Measurements from ENCODE around the gene SLC22A5. TPM values are rescaled to one million over a fixed set of nuclear protein-coding genes. Genes with fewer than 3 reads are reported as not detected.

Gene SLC22A5
- polyA plus RNA-seq (2013, experiment 1 of 2) = 2.5 TPM
- polyA plus RNA-seq (2013, experiment 2 of 2) = 1.9 TPM

- H3K4me1 ChIP-seq (ENCODE audit: control insufficient read depth in 2 of 2, insufficient read depth in 1 of 2, low read depth in 1 of 2, low read length in 2 of 2) = peaks cover 0 to 4% of the 10 kb centered on the region in 2 donors
- peak within 1 kb of the TSS; percentile 93 for H3K18ac ChIP-seq (ENCODE audit: low read length)
- no CpG with 5 or more reads among the region's 83 CpGs for WGBS, 2 donors (ENCODE audit: extremely low coverage in 2 of 2, insufficient read length in 2 of 2, insufficient replicate concordance in 1 of 2)
- peaks cover 2 to 41% (median 11%) of the 10 kb centered on the region in 3 experiments for H3K27me3 ChIP-seq (ENCODE audit: control insufficient read depth in 3 of 3, insufficient read depth in 3 of 3, low read depth in 1 of 3, low read length in 3 of 3)
- no peak within 1 kb of the TSS for H2BK5ac ChIP-seq (ENCODE audit: low read length)
- H2AFZ ChIP-seq (ENCODE audit: low read length) = peak within 1 kb of the TSS; percentile 98
- peak within 1 kb of the TSS; percentile 82 for H3K23ac ChIP-seq (ENCODE audit: low read depth, low read length, poor library complexity)
- peak within 1 kb of the TSS; percentile 91 for H3K14ac ChIP-seq (ENCODE audit: low read length)
- peak within 1 kb of the TSS; percentile 73 for H2BK120ac ChIP-seq (ENCODE audit: low read depth, low read length)
- peaks cover 0 to 3% of the 10 kb centered on the region in 2 donors for H3K9me3 ChIP-seq (replicated peaks in 1 of 2; ENCODE audit: control insufficient read depth in 2 of 2, insufficient read depth in 1 of 2, low read depth in 1 of 2, low read length in 2 of 2)
- H4K91ac ChIP-seq (ENCODE audit: low read depth, low read length, poor library complexity) = no peak within 1 kb of the TSS
- H3K9ac ChIP-seq (ENCODE audit: low read depth, low read length, poor library complexity) = peak within 1 kb of the TSS; percentile 94
- no peak within 1 kb of the TSS for H3K4ac ChIP-seq (ENCODE audit: low read length)
- H4K8ac ChIP-seq (ENCODE audit: low read depth, low read length) = peak within 1 kb of the TSS; percentile 54
- peak within 1 kb of the TSS; percentile 14 for H2BK15ac ChIP-seq (ENCODE audit: low read length)
- no peak within 1 kb of the TSS for H2AK5ac ChIP-seq (ENCODE audit: low read depth, low read length)
- H3K79me1 ChIP-seq (ENCODE audit: low read depth, low read length) = no peaks in the 10 kb centered on the region
- H3K4me3 ChIP-seq (ENCODE audit: low read length in 2 of 2) = peak within 1 kb of the TSS; percentile 56 to 89
- peak; percentile 65 for DNase-seq (ENCODE audit: low spot score)
- H3K27ac ChIP-seq (replicated peaks; ENCODE audit: low read length) = no peak within 1 kb of the TSS
- H2BK12ac ChIP-seq (ENCODE audit: low read length) = peak within 1 kb of the TSS; percentile 30
- no peaks in the 10 kb centered on the region for H3K36me3 ChIP-seq (replicated peaks in 1 of 2; ENCODE audit: control insufficient read depth in 2 of 2, insufficient read depth in 2 of 2, low read length in 2 of 2)
- peak within 1 kb of the TSS; percentile 87 for H3K4me2 ChIP-seq (ENCODE audit: insufficient read depth, low read length, poor library complexity, severe bottlenecking)
These were observed at the start of gene SLC22A5 for GRCh38 chr5:132369474-132370180. Gene SLC22A5, plus strand, starts transcription at chr5:132369710. Its CDS starts 263 bp downstream, at chr5:132369973.

DNA sequence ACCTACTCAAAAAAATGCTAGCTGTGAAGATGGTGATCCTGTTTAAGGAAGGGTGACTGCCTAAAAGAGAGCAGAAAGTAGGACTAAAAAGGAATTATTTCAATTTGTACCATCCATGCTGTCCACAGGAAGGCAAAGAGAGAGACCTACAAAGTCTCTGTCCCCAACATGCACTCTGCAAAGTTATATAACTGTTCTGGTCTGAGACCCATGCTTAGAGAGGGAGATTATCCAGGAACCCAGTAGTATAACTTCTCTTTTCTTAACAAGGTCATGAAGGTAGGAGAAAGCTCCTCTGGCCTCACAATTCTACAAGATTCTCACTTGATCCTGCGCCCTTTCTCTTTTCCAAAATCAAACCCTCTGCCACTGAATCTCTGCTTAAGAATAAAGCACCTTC is 49.5 kb upstream of the SLC22A5 start:
- H3K27ac ChIP-seq (replicated peaks; ENCODE audit: low read length) = no peak overlapping the region
- no peak overlapping the region for H4K8ac ChIP-seq (ENCODE audit: low read depth, low read length)
- no CpG with 5 or more reads among the region's 1 CpG for WGBS, 2 donors (ENCODE audit: extremely low coverage in 2 of 2, insufficient read length in 2 of 2, insufficient replicate concordance in 1 of 2)
- H3K9ac ChIP-seq (ENCODE audit: low read depth, low read length, poor library complexity) = no peak overlapping the region
- no peak overlapping the region for H3K4ac ChIP-seq (ENCODE audit: low read length)
- no peak overlapping the region for H2BK5ac ChIP-seq (ENCODE audit: low read length)
- H3K4me1 ChIP-seq (ENCODE audit: control insufficient read depth in 2 of 2, insufficient read depth in 1 of 2, low read depth in 1 of 2, low read length in 2 of 2) = peaks cover 11 to 15% of the 10 kb centered on the region in 2 donors
- no peak overlapping the region for H2BK15ac ChIP-seq (ENCODE audit: low read length)
- H3K14ac ChIP-seq (ENCODE audit: low read length) = no peak overlapping the region
- no peak overlapping the region for H3K4me3 ChIP-seq (ENCODE audit: low read length in 2 of 2)
- H3K9me3 ChIP-seq (replicated peaks in 1 of 2; ENCODE audit: control insufficient read depth in 2 of 2, insufficient read depth in 1 of 2, low read depth in 1 of 2, low read length in 2 of 2) = no peaks in the 10 kb centered on the region
- no peaks in the 10 kb centered on the region for H3K79me1 ChIP-seq (ENCODE audit: low read depth, low read length)
- DNase-seq (ENCODE audit: low spot score) = no peak
- no peaks in the 10 kb centered on the region for H3K27me3 ChIP-seq (ENCODE audit: control insufficient read depth in 3 of 3, insufficient read depth in 3 of 3, low read depth in 1 of 3, low read length in 3 of 3)
- no peak overlapping the region for H3K4me2 ChIP-seq (ENCODE audit: insufficient read depth, low read length, poor library complexity, severe bottlenecking)
- no peaks in the 10 kb centered on the region for H3K36me3 ChIP-seq (replicated peaks in 1 of 2; ENCODE audit: control insufficient read depth in 2 of 2, insufficient read depth in 2 of 2, low read length in 2 of 2)
- no peak overlapping the region for H2AFZ ChIP-seq (ENCODE audit: low read length)
- no peak overlapping the region for H2BK12ac ChIP-seq (ENCODE audit: low read length)
- no peak overlapping the region for H3K18ac ChIP-seq (ENCODE audit: low read length)
- H2BK120ac ChIP-seq (ENCODE audit: low read depth, low read length) = no peak overlapping the region
- H3K23ac ChIP-seq (ENCODE audit: low read depth, low read length, poor library complexity) = no peak overlapping the region
- H2AK5ac ChIP-seq (ENCODE audit: low read depth, low read length) = no peak overlapping the region
- no peak overlapping the region for H4K91ac ChIP-seq (ENCODE audit: low read depth, low read length, poor library complexity)

DNA sequence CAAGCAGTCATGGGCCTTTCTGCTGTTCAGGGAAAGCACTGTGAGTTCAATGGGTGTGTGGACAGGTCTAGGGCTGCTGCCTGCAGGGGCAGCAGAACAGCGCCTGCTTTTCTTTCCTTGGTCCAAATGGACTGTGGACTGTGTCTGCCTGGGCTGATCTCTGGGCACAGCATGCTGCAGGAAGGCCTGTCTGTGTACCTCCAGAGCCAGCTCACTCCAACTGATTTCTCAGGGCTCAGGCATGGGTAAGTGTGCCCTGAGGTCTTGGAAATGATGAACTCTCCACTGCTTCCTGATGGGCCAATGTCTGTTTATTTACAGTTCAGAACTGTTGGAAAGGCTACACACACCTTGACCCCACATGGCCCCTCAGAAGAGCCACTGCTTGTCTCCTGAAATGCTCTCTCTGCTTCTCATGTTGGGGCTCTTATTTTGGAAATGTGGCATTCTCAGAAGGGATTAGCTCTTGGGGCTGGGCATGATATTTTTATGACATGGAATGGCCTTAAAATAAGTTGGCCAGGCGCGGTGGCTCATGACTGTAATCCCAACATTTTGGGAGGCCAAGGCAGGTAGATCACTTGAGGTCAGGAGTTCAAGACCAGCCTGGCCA is 48.3 kb upstream of the SLC22A5 start:
- Histone ChIP-seq H3K27ac (replicated peaks; ENCODE audit: low read length) (no peak overlapping the region), H2BK15ac (ENCODE audit: low read length) (peak overlapping the region; percentile 33), H4K91ac (ENCODE audit: low read depth, low read length, poor library complexity) (no peak overlapping the region), H3K9ac (ENCODE audit: low read depth, low read length, poor library complexity) (no peak overlapping the region), H3K23ac (ENCODE audit: low read depth, low read length, poor library complexity) (no peak overlapping the region), H3K4ac (ENCODE audit: low read length) (no peak overlapping the region), H3K36me3 (replicated peaks in 1 of 2; ENCODE audit: control insufficient read depth in 2 of 2, insufficient read depth in 2 of 2, low read length in 2 of 2) (no peaks in the 10 kb centered on the region), H3K9me3 (replicated peaks in 1 of 2; ENCODE audit: control insufficient read depth in 2 of 2, insufficient read depth in 1 of 2, low read depth in 1 of 2, low read length in 2 of 2) (no peaks in the 10 kb centered on the region), H4K8ac (ENCODE audit: low read depth, low read length) (no peak overlapping the region), H3K27me3 (ENCODE audit: control insufficient read depth in 3 of 3, insufficient read depth in 3 of 3, low read depth in 1 of 3, low read length in 3 of 3) (no peaks in the 10 kb centered on the region), H3K4me2 (ENCODE audit: insufficient read depth, low read length, poor library complexity, severe bottlenecking) (no peak overlapping the region), H3K4me3 (ENCODE audit: low read length in 2 of 2) (no peak overlapping the region), H2BK12ac (ENCODE audit: low read length) (peak overlapping the region; percentile 91), H2BK5ac (ENCODE audit: low read length) (no peak overlapping the region), H3K79me1 (ENCODE audit: low read depth, low read length) (no peaks in the 10 kb centered on the region), H2BK120ac (ENCODE audit: low read depth, low read length) (no peak overlapping the region), H3K14ac (ENCODE audit: low read length) (no peak overlapping the region), H2AK5ac (ENCODE audit: low read depth, low read length) (no peak overlapping the region), H3K18ac (ENCODE audit: low read length) (peak overlapping the region; percentile 78), H2AFZ (ENCODE audit: low read length) (no peak overlapping the region), H3K4me1 (ENCODE audit: control insufficient read depth in 2 of 2, insufficient read depth in 1 of 2, low read depth in 1 of 2, low read length in 2 of 2) (peaks cover 13% of the 10 kb centered on the region in 2 donors)
- DNase-seq (ENCODE audit: low spot score) = no peak
- WGBS, 2 donors (ENCODE audit: extremely low coverage in 2 of 2, insufficient read length in 2 of 2, insufficient replicate concordance in 1 of 2) = no CpG with 5 or more reads among the region's 3 CpGs

GRCh38 chr5:132322266-132322665 is 47.2 kb upstream of the SLC22A5 start:
- Histone ChIP-seq H4K91ac (ENCODE audit: low read depth, low read length, poor library complexity) (peak overlapping the region; percentile 75), H2AK5ac (ENCODE audit: low read depth, low read length) (no peak overlapping the region), H2BK120ac (ENCODE audit: low read depth, low read length) (no peak overlapping the region), H4K8ac (ENCODE audit: low read depth, low read length) (no peak overlapping the region), H3K27ac (replicated peaks; ENCODE audit: low read length) (peak overlapping the region; percentile 50), H3K27me3 (ENCODE audit: control insufficient read depth in 3 of 3, insufficient read depth in 3 of 3, low read depth in 1 of 3, low read length in 3 of 3) (no peaks in the 10 kb centered on the region), H3K36me3 (replicated peaks in 1 of 2; ENCODE audit: control insufficient read depth in 2 of 2, insufficient read depth in 2 of 2, low read length in 2 of 2) (no peaks in the 10 kb centered on the region), H3K4me1 (ENCODE audit: control insufficient read depth in 2 of 2, insufficient read depth in 1 of 2, low read depth in 1 of 2, low read length in 2 of 2) (peaks cover 13% of the 10 kb centered on the region in 2 donors), H3K4me2 (ENCODE audit: insufficient read depth, low read length, poor library complexity, severe bottlenecking) (peak overlapping the region; percentile 50), H3K18ac (ENCODE audit: low read length) (peak overlapping the region; percentile 94), H3K9ac (ENCODE audit: low read depth, low read length, poor library complexity) (no peak overlapping the region), H2BK5ac (ENCODE audit: low read length) (no peak overlapping the region), H3K4ac (ENCODE audit: low read length) (peak overlapping the region; percentile 28), H3K4me3 (ENCODE audit: low read length in 2 of 2) (peak overlapping the region in 1 of 2 donors; percentile 41), H3K23ac (ENCODE audit: low read depth, low read length, poor library complexity) (peak overlapping the region; percentile 87), H3K14ac (ENCODE audit: low read length) (peak overlapping the region; percentile 48), H2BK15ac (ENCODE audit: low read length) (no peak overlapping the region), H2BK12ac (ENCODE audit: low read length) (peak overlapping the region; percentile 93), H3K79me1 (ENCODE audit: low read depth, low read length) (no peaks in the 10 kb centered on the region), H2AFZ (ENCODE audit: low read length) (peak overlapping the region; percentile 66), H3K9me3 (replicated peaks in 1 of 2; ENCODE audit: control insufficient read depth in 2 of 2, insufficient read depth in 1 of 2, low read depth in 1 of 2, low read length in 2 of 2) (no peaks in the 10 kb centered on the region)
- DNase-seq (ENCODE audit: low spot score) = peak; percentile 66
- no CpG with 5 or more reads among the region's 11 CpGs for WGBS, 2 donors (ENCODE audit: extremely low coverage in 2 of 2, insufficient read length in 2 of 2, insufficient replicate concordance in 1 of 2)
